ENCODE data around the gene KYAT1. TPM values are rescaled to one million over a fixed set of nuclear protein-coding genes. Genes with fewer than 3 reads are reported as not detected.
A peak's percentile ranks its signal among the peaks of the same experiment; 100 is the strongest.
"Not testable (repeated sequence)": the region's sequence is repeated elsewhere in the genome, so short reads cannot be mapped to it uniquely, and the experiment has no call there.

Gene KYAT1
- total RNA-seq, 2 donors from 2014 or later, result 13.6 to 25.3 TPM

- Mint-ChIP-seq H3K4me1 (peaks cover 8% of the 10 kb centered on the region), H3K27me3 (ENCODE audit: insufficient read depth) (no peaks in the 10 kb centered on the region), H3K27ac (no peak overlapping the region), H3K36me3 (ENCODE audit: low read depth) (peaks cover 38% of the 10 kb centered on the region), H3K4me3 (no peak overlapping the region), H3K9me3 (peaks cover 36% of the 10 kb centered on the region)
- TF ChIP-seq, protein P1, sequence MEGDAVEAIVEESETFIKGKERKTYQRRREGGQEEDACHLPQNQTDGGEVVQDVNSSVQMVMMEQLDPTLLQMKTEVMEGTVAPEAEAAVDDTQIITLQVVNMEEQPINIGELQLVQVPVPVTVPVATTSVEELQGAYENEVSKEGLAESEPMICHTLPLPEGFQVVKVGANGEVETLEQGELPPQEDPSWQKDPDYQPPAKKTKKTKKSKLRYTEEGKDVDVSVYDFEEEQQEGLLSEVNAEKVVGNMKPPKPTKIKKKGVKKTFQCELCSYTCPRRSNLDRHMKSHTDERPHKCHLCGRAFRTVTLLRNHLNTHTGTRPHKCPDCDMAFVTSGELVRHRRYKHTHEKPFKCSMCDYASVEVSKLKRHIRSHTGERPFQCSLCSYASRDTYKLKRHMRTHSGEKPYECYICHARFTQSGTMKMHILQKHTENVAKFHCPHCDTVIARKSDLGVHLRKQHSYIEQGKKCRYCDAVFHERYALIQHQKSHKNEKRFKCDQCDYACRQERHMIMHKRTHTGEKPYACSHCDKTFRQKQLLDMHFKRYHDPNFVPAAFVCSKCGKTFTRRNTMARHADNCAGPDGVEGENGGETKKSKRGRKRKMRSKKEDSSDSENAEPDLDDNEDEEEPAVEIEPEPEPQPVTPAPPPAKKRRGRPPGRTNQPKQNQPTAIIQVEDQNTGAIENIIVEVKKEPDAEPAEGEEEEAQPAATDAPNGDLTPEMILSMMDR (conservative IDR thresholded peaks at IDR 0.05), result no peak
- peaks cover 9% of the 10 kb centered on the region for H3K4me1 ChIP-seq (ENCODE audit: control insufficient read depth, insufficient read depth, low read length)
- DNase-seq, result no peak
- H3K27ac ChIP-seq (ENCODE audit: low read depth, low read length), result no peak overlapping the region
- peaks cover 28% of the 10 kb centered on the region for H3K9me3 ChIP-seq (ENCODE audit: control insufficient read depth, low read length)
- no peaks in the 10 kb centered on the region for H3K36me3 ChIP-seq (ENCODE audit: control insufficient read depth, insufficient read depth, low read length)
- 92 to 97% methylated on average over 3 of the region's 3 CpGs for WGBS, 2 experiments (ENCODE audit: insufficient coverage in 1 of 2, insufficient read length in 1 of 2)
- H3K4me3 ChIP-seq (ENCODE audit: low read length), result no peak overlapping the region
- H3K27me3 ChIP-seq (ENCODE audit: control insufficient read depth, insufficient read depth, low read length, poor library complexity, severe bottlenecking), result no peaks in the 10 kb centered on the region
- H3K9ac ChIP-seq (ENCODE audit: extremely low read depth, low read length, poor library complexity, severe bottlenecking), result no peak overlapping the region
These were observed 35.1 kb downstream of the KYAT1 start for GRCh38 chr9:128846680-128847030.

- TF ChIP-seq, protein P1 (conservative IDR thresholded peaks at IDR 0.05), result peak; percentile 60
- peaks cover 16% of the 10 kb centered on the region for H3K9me3 ChIP-seq (ENCODE audit: control insufficient read depth, low read length)
- H3K9me3 Mint-ChIP-seq, result peaks cover 24% of the 10 kb centered on the region
- H3K4me3 ChIP-seq (ENCODE audit: low read length), result peak overlapping the region; percentile 40
- H3K4me1 Mint-ChIP-seq, result peaks cover 8% of the 10 kb centered on the region
- 87 to 93% methylated on average over 9 to 13 of the region's 13 CpGs for WGBS, 2 experiments (ENCODE audit: insufficient coverage in 1 of 2, insufficient read length in 1 of 2)
- H3K4me3 Mint-ChIP-seq, result no peak overlapping the region
- H3K4me1 ChIP-seq (ENCODE audit: control insufficient read depth, insufficient read depth, low read length), result peaks cover 9% of the 10 kb centered on the region
- H3K27ac Mint-ChIP-seq, result peak overlapping the region; percentile 78
- H3K36me3 ChIP-seq (ENCODE audit: control insufficient read depth, insufficient read depth, low read length), result no peaks in the 10 kb centered on the region
- H3K27ac ChIP-seq (ENCODE audit: low read depth, low read length), result peak overlapping the region; percentile 6
- H3K27me3 ChIP-seq (ENCODE audit: control insufficient read depth, insufficient read depth, low read length, poor library complexity, severe bottlenecking), result no peaks in the 10 kb centered on the region
- peaks cover 33% of the 10 kb centered on the region for H3K36me3 Mint-ChIP-seq (ENCODE audit: low read depth)
- H3K9ac ChIP-seq (ENCODE audit: extremely low read depth, low read length, poor library complexity, severe bottlenecking), result no peak overlapping the region
- peak; percentile 76 for DNase-seq
- no peaks in the 10 kb centered on the region for H3K27me3 Mint-ChIP-seq (ENCODE audit: insufficient read depth)
These were observed 36.4 kb downstream of the KYAT1 start for GRCh38 chr9:128845186-128845931.

DNA sequence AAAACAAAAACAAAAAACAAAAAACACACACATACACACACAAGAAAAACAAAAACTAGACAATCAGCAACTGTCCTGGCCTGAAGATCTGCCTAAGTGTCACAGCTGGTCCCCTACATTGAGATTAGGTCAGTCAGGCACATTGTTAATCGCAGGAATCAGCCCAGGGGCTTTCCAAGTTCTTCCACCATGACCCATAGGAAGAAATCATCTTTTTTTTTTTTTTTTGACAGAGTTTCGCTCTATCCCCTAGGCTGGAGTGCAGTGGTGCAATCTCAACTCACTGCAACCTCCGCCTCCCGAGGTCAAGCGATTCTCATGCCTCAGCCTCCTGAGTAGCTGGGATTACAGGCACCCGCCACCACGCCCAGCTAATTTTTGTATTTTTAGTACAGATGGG lies 38.6 kb downstream of the KYAT1 start:
- not testable (repeated sequence) for H3K27me3 ChIP-seq (ENCODE audit: control insufficient read depth, insufficient read depth, low read length, poor library complexity, severe bottlenecking); DNase-seq; H3K9ac ChIP-seq (ENCODE audit: extremely low read depth, low read length, poor library complexity, severe bottlenecking); H3K4me3 ChIP-seq (ENCODE audit: low read length); H3K9me3 ChIP-seq (ENCODE audit: control insufficient read depth, low read length); H3K27me3 Mint-ChIP-seq (ENCODE audit: insufficient read depth); H3K27ac Mint-ChIP-seq; H3K9me3 Mint-ChIP-seq; H3K36me3 ChIP-seq (ENCODE audit: control insufficient read depth, insufficient read depth, low read length); H3K4me3 Mint-ChIP-seq; H3K27ac ChIP-seq (ENCODE audit: low read depth, low read length); H3K4me1 ChIP-seq (ENCODE audit: control insufficient read depth, insufficient read depth, low read length)
- 90 to 94% methylated on average over 4 to 7 of the region's 7 CpGs for WGBS, 2 experiments (ENCODE audit: insufficient coverage in 1 of 2, insufficient read length in 1 of 2)
- Mint-ChIP-seq H3K4me1 (peaks cover 12% of the 10 kb centered on the region), H3K36me3 (ENCODE audit: low read depth) (peaks cover 33% of the 10 kb centered on the region)
